HEK293T (cell line): ENCODE measurements around the gene CEBPB.

Source experiments
- BHLHE40 ChIP-seq: fragments of 450-650 bp; IDR thresholded peaks from 2 replicates; pipeline ENCODE4 v1.6.1; 2016; ENCODE audit warnings: mild to moderate bottlenecking, moderate library complexity, borderline replicate concordance
- ELF4 ChIP-seq: fragments of 450-650 bp; IDR thresholded peaks from 2 replicates; pipeline ENCODE4 v1.6.1; 2017; ENCODE audit warnings: antibody characterized with exemption
- FOXM1 ChIP-seq: fragments of 450-650 bp; IDR thresholded peaks from 2 replicates; pipeline ENCODE4 v1.6.1; 2017; ENCODE audit warnings: mild to moderate bottlenecking, borderline replicate concordance
- L3MBTL2 ChIP-seq: fragments of 450-650 bp; conservative IDR thresholded peaks from 2 replicates; pipeline ENCODE4 v1.6.1; 2016; ENCODE audit warnings: mild to moderate bottlenecking
- LEF1 ChIP-seq: fragments of 450-650 bp; IDR thresholded peaks from 2 replicates; pipeline ENCODE4 v1.6.1; 2017; ENCODE audit warnings: mild to moderate bottlenecking, borderline replicate concordance
- NFRKB ChIP-seq: fragments of 450-650 bp; IDR thresholded peaks from 2 replicates; pipeline ENCODE4 v1.6.1; 2016; ENCODE audit warnings: mild to moderate bottlenecking, moderate library complexity
- SP1 ChIP-seq: fragments of 450-650 bp; IDR thresholded peaks from 2 replicates; pipeline ENCODE4 v1.6.1; 2017
- SUZ12 ChIP-seq: fragments of 450-650 bp; IDR thresholded peaks from 2 replicates; pipeline ENCODE4 v1.6.1; 2016; ENCODE audit warnings: mild to moderate bottlenecking
- ZNF384 ChIP-seq: fragments of 450-650 bp; IDR thresholded peaks from 2 replicates; pipeline ENCODE4 v1.6.1; 2016

GRCh38 chr20:50224052-50224451 is 33.4 kb downstream of the CEBPB start:
- TF ChIP-seq ELF4: no peak
- no peak for TF ChIP-seq SUZ12
- no peak for TF ChIP-seq BHLHE40
- TF ChIP-seq L3MBTL2: no peak
- TF ChIP-seq NFRKB: no peak
- TF ChIP-seq ZNF384: no peak
- TF ChIP-seq FOXM1: no peak
- no peak for TF ChIP-seq SP1
- TF ChIP-seq LEF1: no peak
